Neural progenitor cell (in vitro differentiated cells): ENCODE data around the gene C7orf33.

ENCODE experiments used
- CTCF ChIP-seq: fragments of 200-600 bp; sonication (generic); IDR thresholded peaks from 2 replicates; pipeline ENCODE4 v1.5.1; 2017; ENCODE audit warnings: antibody characterized with exemption, mild to moderate bottlenecking
- EZH2 ChIP-seq: fragments of 200-600 bp; sonication (generic); IDR thresholded peaks from 2 replicates; pipeline ENCODE4 v1.6.1; 2017; ENCODE audit warnings: antibody characterized with exemption, mild to moderate bottlenecking, moderate library complexity

GRCh38 chr7:148625342-148625741 is 34.8 kb downstream of the C7orf33 start:
- TF ChIP-seq CTCF, result no peak
- no peak for TF ChIP-seq EZH2
